Colonic mucosa (tissue), 4 donors: Measurements from ENCODE around the gene USP15. TPM values are rescaled to one million over a fixed set of nuclear protein-coding genes. Genes with fewer than 3 reads are reported as not detected.
"Not testable (repeated sequence)": the region's sequence is repeated elsewhere in the genome, so short reads cannot be mapped to it uniquely, and the experiment has no call there.

Experiments
- DNase-seq: peaks from one replicate; pipeline ENCODE4 v3.0.0-alpha.2; 2020
- H3K27ac ChIP-seq: fragments of 200-600 bp; one replicate; pipeline ENCODE4 v1.8.0; 2021
- H3K27me3 ChIP-seq: fragments of 200-600 bp; one replicate; pipeline ENCODE4 v1.8.0; 2021
- H3K36me3 ChIP-seq: fragments of 200-600 bp; one replicate; pipeline ENCODE4 v1.8.0; 2021
- H3K4me1 ChIP-seq: fragments of 200-600 bp; one replicate; pipeline ENCODE4 v1.8.0; 2021; ENCODE audit warnings: mild to moderate bottlenecking
- H3K4me3 ChIP-seq: fragments of 200-600 bp; one replicate; pipeline ENCODE4 v1.8.0; 2021
- H3K9ac ChIP-seq, 2 donors: one replicate each; pipeline ENCODE4 v1.7.0; 2013; ENCODE audit warnings: control low read depth in 2 of 2, low read depth in 2 of 2, low read length in 2 of 2
- H3K9me3 ChIP-seq: fragments of 200-600 bp; one replicate; pipeline ENCODE4 v1.8.0; 2021
- intact Hi-C: fragments of 100-400 bp; cut with DNase I; formaldehyde crosslinking; loops from one replicate; pipeline ENCODE4 v1.14.1; 2022
- total RNA-seq, 2 donors: library from RNA; stranded (reverse); fragmentation: NEBNext Ultra II Directional in 1 of 2; extraction: Animal tissue kit (Norgen Biotek cat#: 25700) in 1 of 2; gene quantifications; one replicate each; pipeline ENCODE4 v1.2.1, GENCODE V29; 2021
- TF ChIP-seq, protein P1 (sequence below): fragments of 200-600 bp; IDR thresholded peaks from one replicate; pipeline ENCODE4 v1.8.0; 2022; ENCODE audit warnings: antibody characterized with exemption, mild to moderate bottlenecking
- donor health status: healthy.
- donor health status: DM: no; HTN: no; CAD: no.
- donor health status: DM: no; HTN: no; CAD: no.

USP15 gene
- total RNA-seq, 2 donors from 2014 or later: 50.3 to 63.0 TPM

DNA sequence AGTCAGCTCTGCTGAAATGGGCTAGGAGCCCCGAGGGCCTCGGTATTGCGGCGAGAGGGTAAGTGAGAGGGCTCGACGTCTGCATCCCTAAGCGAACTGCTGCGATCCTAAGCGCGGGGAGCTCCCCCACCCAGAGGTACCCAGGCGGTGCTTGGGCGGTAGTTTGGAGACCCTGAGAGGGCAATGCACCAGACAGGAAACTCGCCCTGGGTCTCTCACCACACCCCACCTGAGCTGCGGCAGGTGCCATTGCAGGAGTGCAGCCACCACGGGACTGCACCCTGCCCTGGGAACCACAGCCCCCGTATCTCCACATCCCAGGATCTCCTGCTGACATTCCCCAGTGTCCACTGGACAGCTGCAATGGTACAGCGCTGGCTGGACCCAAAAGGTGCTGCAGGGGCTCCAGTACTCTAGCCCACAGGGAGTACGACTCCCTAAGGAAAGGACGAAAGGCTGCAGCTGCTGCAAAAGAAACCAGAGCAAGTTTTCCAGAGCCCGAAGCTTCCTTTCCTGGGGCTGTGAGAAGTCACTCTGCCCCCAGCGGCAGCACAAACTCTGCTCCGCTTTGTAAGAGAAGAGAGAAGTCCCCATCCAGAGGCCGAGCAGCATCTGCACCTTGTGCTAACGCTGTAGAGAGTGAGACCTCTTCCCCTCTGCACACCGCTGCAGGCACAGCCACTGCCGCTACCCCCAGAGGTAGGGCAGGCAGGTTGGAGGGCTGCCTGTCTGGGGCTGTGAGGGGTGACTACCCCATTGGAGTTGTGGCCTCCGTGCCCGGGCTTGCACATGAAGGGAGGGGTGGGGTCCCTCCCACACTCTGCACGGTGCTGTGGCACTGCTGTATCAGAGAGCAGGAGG, 175.3 kb downstream of the USP15 start:
- Histone ChIP-seq H3K9ac (peak overlapping the region; percentile 35 to 62), H3K27ac (no peak overlapping the region), H3K4me1 (no peaks in the 10 kb centered on the region), H3K4me3 (peak overlapping the region; percentile 42), H3K36me3 (no peaks in the 10 kb centered on the region), H3K9me3 (no peaks in the 10 kb centered on the region), H3K27me3 (no peaks in the 10 kb centered on the region)
- TF ChIP-seq, protein P1, sequence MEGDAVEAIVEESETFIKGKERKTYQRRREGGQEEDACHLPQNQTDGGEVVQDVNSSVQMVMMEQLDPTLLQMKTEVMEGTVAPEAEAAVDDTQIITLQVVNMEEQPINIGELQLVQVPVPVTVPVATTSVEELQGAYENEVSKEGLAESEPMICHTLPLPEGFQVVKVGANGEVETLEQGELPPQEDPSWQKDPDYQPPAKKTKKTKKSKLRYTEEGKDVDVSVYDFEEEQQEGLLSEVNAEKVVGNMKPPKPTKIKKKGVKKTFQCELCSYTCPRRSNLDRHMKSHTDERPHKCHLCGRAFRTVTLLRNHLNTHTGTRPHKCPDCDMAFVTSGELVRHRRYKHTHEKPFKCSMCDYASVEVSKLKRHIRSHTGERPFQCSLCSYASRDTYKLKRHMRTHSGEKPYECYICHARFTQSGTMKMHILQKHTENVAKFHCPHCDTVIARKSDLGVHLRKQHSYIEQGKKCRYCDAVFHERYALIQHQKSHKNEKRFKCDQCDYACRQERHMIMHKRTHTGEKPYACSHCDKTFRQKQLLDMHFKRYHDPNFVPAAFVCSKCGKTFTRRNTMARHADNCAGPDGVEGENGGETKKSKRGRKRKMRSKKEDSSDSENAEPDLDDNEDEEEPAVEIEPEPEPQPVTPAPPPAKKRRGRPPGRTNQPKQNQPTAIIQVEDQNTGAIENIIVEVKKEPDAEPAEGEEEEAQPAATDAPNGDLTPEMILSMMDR: peak; percentile 12
- peak; percentile 50 for DNase-seq
- intact Hi-C loops: loop anchor here (5.0 kb wide), 2 partner anchors 137 to 362 kb away; no protein-coding TSS in a partner anchor

DNA sequence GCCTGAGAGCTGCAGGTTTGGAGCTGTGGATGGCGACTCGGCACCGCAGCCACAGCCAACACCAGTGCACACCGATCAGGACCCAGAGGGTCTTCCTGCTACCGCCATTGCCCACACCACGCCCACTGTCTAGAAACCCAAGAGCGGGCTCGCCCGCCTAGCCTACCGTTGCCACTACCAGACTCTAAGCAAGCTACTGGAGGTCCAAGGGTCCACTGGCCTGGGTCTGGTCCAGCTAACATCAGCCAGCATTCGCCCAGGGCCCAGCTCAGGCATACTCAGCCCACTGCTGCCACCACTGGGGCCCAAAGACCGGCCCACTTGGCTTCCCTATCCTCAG, 175.9 kb downstream of the USP15 start:
- no peak for DNase-seq
- H3K9ac ChIP-seq: no peak overlapping the region
- no peak overlapping the region for H3K4me3 ChIP-seq
- no peaks in the 10 kb centered on the region for H3K9me3 ChIP-seq
- H3K36me3 ChIP-seq: no peaks in the 10 kb centered on the region
- TF ChIP-seq, protein P1: no peak
- intact Hi-C loops: loop anchor here (5.0 kb wide), 2 partner anchors 136 to 361 kb away; no protein-coding TSS in a partner anchor
- H3K27me3 ChIP-seq: no peaks in the 10 kb centered on the region
- no peaks in the 10 kb centered on the region for H3K4me1 ChIP-seq
- H3K27ac ChIP-seq: no peak overlapping the region

DNA sequence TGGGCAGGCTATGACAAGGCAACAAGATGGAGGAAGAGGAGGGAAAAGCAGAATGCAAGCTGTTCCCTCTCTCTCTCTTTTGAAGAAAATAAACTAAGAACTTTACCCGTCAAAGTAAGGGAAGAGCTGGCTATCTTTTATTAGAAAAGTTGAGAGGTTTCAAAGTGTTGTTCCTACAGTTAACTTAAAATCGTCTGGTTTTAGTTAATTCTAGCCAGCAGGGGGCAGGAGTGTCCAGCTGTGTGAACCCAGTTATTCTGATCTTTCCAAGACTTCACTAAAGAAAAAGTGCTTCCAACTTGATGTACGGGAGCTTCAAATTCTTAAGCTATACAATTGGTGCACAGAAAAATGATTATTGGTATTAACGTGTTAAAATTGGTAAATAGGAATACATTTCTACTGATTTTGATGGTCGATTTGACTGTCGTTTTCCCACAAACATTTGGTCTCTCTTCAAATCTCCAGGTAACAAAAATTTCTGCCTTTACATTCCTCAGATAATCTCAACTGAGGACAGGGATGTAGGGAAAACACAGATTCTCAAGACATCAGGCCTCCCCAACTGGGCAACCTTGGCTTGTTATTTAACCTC, 178.0 kb downstream of the USP15 start:
- Histone ChIP-seq H3K4me1 (no peaks in the 10 kb centered on the region), H3K27me3 (no peaks in the 10 kb centered on the region), H3K36me3 (no peaks in the 10 kb centered on the region), H3K27ac (no peak overlapping the region), H3K4me3 (no peak overlapping the region), H3K9me3 (no peaks in the 10 kb centered on the region), H3K9ac (no peak overlapping the region)
- TF ChIP-seq, protein P1: peak; percentile 72
- DNase-seq: peak; percentile 74
- intact Hi-C loops: loop anchor here (5.0 kb wide), 2 partner anchors 134 to 359 kb away; no protein-coding TSS in a partner anchor

DNA sequence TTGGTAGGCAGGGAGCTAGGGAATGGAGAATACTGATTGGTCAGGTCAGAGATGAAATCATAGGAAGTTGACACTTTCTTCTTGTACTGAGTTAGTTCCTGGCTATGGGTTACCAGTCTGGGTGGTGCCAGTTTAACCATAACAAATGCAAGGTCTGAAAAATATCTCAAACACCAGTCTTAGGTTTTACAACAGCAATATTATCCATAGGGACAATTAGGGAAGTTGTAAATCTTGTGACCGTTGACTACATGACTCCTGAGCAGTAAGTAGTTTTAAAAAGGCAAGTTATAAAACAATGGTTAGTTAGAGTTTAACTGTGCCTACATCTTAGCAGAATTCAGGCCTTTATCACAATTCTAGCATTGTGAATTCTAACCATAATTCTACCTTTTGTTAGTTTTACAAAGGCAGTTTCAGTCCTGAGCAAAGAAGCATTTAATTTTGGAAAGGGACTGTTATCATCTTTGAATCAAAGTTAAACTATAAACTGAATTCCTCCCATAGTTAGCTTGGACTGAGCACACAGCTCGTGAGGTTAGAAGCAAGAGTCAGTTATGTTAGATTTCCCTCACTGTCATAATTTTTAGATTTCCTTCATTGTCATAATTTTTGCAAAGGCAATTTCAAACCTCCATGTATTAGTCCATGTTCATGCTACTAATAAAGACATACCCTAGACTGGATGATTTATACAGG, 186.7 kb downstream of the USP15 start:
- DNase-seq: peak; percentile 30
- Histone ChIP-seq H3K4me1 (no peaks in the 10 kb centered on the region), H3K36me3 (no peaks in the 10 kb centered on the region), H3K9me3 (no peaks in the 10 kb centered on the region), H3K4me3 (no peak overlapping the region), H3K27me3 (no peaks in the 10 kb centered on the region), H3K9ac (no peak overlapping the region), H3K27ac (peak overlapping the region; percentile 4)
- TF ChIP-seq, protein P1: no peak
- intact Hi-C loops: no loop called here

DNA sequence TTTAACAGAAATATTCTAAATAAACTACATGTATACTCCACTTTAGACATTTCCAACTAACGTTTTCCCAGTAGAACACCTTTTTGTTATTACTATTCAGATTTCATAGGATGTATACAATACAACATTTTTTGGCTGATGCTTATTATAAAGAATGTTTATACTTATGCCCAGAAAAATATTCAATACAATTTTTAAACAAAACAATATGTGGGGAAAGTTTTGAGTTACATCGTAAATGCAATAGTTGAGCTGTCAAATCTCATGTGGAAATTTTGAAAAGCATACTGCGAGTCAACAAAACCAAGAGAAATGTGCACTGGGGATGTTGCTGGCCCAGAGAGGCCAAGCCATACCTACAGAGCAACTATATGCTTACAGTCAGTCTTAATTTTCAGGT, 188.2 kb downstream of the USP15 start:
- Histone ChIP-seq H3K9ac (no peak overlapping the region), H3K4me1 (no peaks in the 10 kb centered on the region), H3K4me3 (no peak overlapping the region), H3K27me3 (no peaks in the 10 kb centered on the region), H3K27ac (no peak overlapping the region), H3K36me3 (no peaks in the 10 kb centered on the region), H3K9me3 (no peaks in the 10 kb centered on the region)
- TF ChIP-seq, protein P1: no peak
- intact Hi-C loops: no loop called here
- DNase-seq: no peak

DNA sequence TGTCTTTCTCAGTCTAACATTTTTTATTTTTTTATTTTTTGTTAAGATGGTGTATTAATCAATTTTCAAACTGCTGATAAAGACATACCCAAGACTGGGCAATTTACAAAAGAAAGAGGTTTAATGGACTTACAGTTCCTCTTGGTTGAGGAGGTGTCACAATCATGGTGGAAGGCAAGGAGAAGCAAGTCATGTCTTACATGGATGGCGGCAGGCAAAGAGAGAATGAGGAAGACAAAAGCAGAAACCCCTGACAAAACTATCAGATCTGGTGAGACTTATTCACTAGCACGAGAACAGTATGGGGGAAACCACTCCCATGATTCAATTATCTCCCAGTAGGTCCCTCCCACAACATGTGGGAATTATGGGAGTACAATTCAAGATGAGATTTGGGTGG, 195.2 kb downstream of the USP15 start:
- H3K4me1 ChIP-seq, H3K4me3 ChIP-seq, intact Hi-C loops: not testable (repeated sequence)

More for the DNA sequence above, 195.2 kb downstream of the USP15 start:
- H3K9me3 ChIP-seq, H3K27me3 ChIP-seq, H3K9ac ChIP-seq, H3K36me3 ChIP-seq, DNase-seq, H3K27ac ChIP-seq: not testable (repeated sequence)
